ENCODE data around the gene TOR2A. TPM values are rescaled to one million over a fixed set of nuclear protein-coding genes. Genes with fewer than 3 reads are reported as not detected.
A peak's percentile ranks its signal among the peaks of the same experiment; 100 is the strongest.

The TOR2A gene
- total and polyA plus RNA-seq, 2 of the 8 experiments (the other 6 are each of a cell fraction or from before 2014, with no cell fraction given) = 18.7 to 24.9 TPM

- no peak overlapping the region for H2AFZ ChIP-seq (ENCODE audit: low read length)
- no peak overlapping the region for H3K27ac ChIP-seq (ENCODE audit: low read depth, low read length)
- H2AK5ac ChIP-seq (ENCODE audit: low read depth, low read length) = peak overlapping the region; percentile 53; the same call in 1 of the 2 replicates
- H2BK5ac ChIP-seq (ENCODE audit: low read depth, low read length) = no peak overlapping the region
- DNase-seq (ENCODE audit: low read depth in 1 of 2, low spot score in 2 of 2) = no peak
- no peaks in the 10 kb centered on the region for H3K79me2 ChIP-seq (ENCODE audit: control insufficient read depth in 1 of 2, insufficient read depth in 2 of 2, low read length in 2 of 2)
- no peak for FAIRE-seq
- ChIA-PET POLR2A (ENCODE audit: partially characterized antibody) (no interaction called here), CTCF (ENCODE audit: partially characterized antibody) (interaction anchor here (0.9 to 3.9 kb wide), 7 partner anchors 8 to 206 kb away, joined by 3 to 23 read pairs (median 3); partner anchors contain the start of genes CDK9 and TOR2A)
- no peak overlapping the region for H2BK20ac ChIP-seq (ENCODE audit: low read length)
- no peak overlapping the region for H3K23ac ChIP-seq (ENCODE audit: insufficient read length)
- no peaks in the 10 kb centered on the region for H3K9me3 ChIP-seq (ENCODE audit: insufficient read depth in 2 of 2, low read depth in 1 of 2, low read length in 1 of 2)
- H3K36me3 ChIP-seq (ENCODE audit: control insufficient read depth in 2 of 4, insufficient read depth in 4 of 4, low read length in 3 of 4) = no peaks in the 10 kb centered on the region
- no peak overlapping the region for H3K4me2 ChIP-seq (ENCODE audit: insufficient read depth in 1 of 2, low read depth in 2 of 2, low read length in 2 of 2)
- H3K4ac ChIP-seq (replicated peaks; ENCODE audit: insufficient read length, low read depth, low read length) = no peak overlapping the region
- WGBS, 2 experiments (ENCODE audit: extremely low coverage in 1 of 2, insufficient coverage in 1 of 2, insufficient read length in 1 of 2, insufficient replicate concordance in 2 of 2, low coverage in 1 of 2, low lambda C conversion rate in 2 of 2, missing lambda C conversion rate in 1 of 2) = 92% methylated on average over 8 of the region's 8 CpGs; no CpG with 5 or more reads in 1 of the 2 experiments
- no peak overlapping the region; the same call in 1 of the 2 replicates for H4K8ac ChIP-seq (ENCODE audit: extremely low read depth, insufficient read depth, low read length)
- H3K79me1 ChIP-seq (ENCODE audit: low read depth, low read length) = no peaks in the 10 kb centered on the region
- no peak overlapping the region for H3K18ac ChIP-seq (ENCODE audit: extremely low read depth, low read length)
- H3K27me3 ChIP-seq (replicated peaks in 1 of 4; ENCODE audit: control insufficient read depth in 3 of 4, extremely low read depth in 1 of 4, insufficient read depth in 3 of 4, low read length in 3 of 4) = no peaks in the 10 kb centered on the region
- no peak overlapping the region for H3K14ac ChIP-seq (ENCODE audit: insufficient read length)
- no peaks in the 10 kb centered on the region for H4K20me1 ChIP-seq (replicated peaks in 1 of 2; ENCODE audit: control insufficient read depth in 1 of 2, insufficient read depth in 2 of 2, low read length in 2 of 2)
- peak overlapping the region; percentile 68; the same call in 1 of the 2 replicates for H2BK12ac ChIP-seq (ENCODE audit: low read depth, low read length)
- H3K56ac ChIP-seq (replicated peaks; ENCODE audit: insufficient read length, low read depth, low read length) = no peak overlapping the region
- TF ChIP-seq TAF1 (IDR thresholded peaks at IDR 0.05; ENCODE audit: low read depth, low read length) = no peak
- TF ChIP-seq POLR2A (IDR thresholded peaks at IDR 0.05; ENCODE audit: control extremely low read depth in 1 of 2, low read depth in 2 of 2, low read length in 2 of 2) = no peak
- TF ChIP-seq PHF8 (conservative IDR thresholded peaks at IDR 0.05; ENCODE audit: low read depth, low read length) = no peak
- TF ChIP-seq E2F6 (IDR thresholded peaks at IDR 0.05) = no peak
- no peak for TF ChIP-seq SP4 (IDR thresholded peaks at IDR 0.05; ENCODE audit: low read length)
- no peak for TF ChIP-seq ATF2 (IDR thresholded peaks at IDR 0.05; ENCODE audit: low read length)
- no peak for TF ChIP-seq BRCA1 (IDR thresholded peaks at IDR 0.05; ENCODE audit: low read depth, low read length)
- TF ChIP-seq CHD2 (IDR thresholded peaks at IDR 0.05; ENCODE audit: low read length) = no peak
- no peak for TF ChIP-seq RFX5 (IDR thresholded peaks at IDR 0.05; ENCODE audit: borderline replicate concordance, low read depth, low read length)
- no peak for TF ChIP-seq TBP (IDR thresholded peaks at IDR 0.05; ENCODE audit: low read depth, low read length)
- TF ChIP-seq RBBP5 (IDR thresholded peaks at IDR 0.05; ENCODE audit: borderline replicate concordance, low read depth, low read length) = no peak
- no peaks in the 10 kb centered on the region for H3K23me2 ChIP-seq (ENCODE audit: low read depth, low read length)
- H4K5ac ChIP-seq (ENCODE audit: insufficient read length, low read depth, low read length) = no peak overlapping the region
- H3K4me3 ChIP-seq (ENCODE audit: extremely low read depth in 1 of 4, insufficient read depth in 2 of 4, low read depth in 3 of 4, low read length in 4 of 4) = no peak overlapping the region
- no peak overlapping the region for H4K91ac ChIP-seq (replicated peaks; ENCODE audit: insufficient read length, low read length)
- no peak overlapping the region for H3K9ac ChIP-seq (replicated peaks in 1 of 4; ENCODE audit: extremely low read depth in 1 of 4, low read depth in 3 of 4, low read length in 3 of 4)
- H3K4me1 ChIP-seq (replicated peaks in 1 of 4; ENCODE audit: control insufficient read depth in 3 of 4, insufficient read depth in 4 of 4, low read length in 3 of 4) = peaks cover 0 to 27% (median 19%) of the 10 kb centered on the region in 4 experiments; a peak in 6 of 7 replicates
- H2BK120ac ChIP-seq (replicated peaks; ENCODE audit: low read depth, low read length) = no peak overlapping the region
- H2BK15ac ChIP-seq (ENCODE audit: low read length) = 0 out of 2 replicates have a peak overlapping the region, but pooled peaks have one; percentile 12
These were observed 26.0 kb downstream of the TOR2A start for GRCh38 chr9:127708952-127709587.
